ENCODE data around the gene KCNJ5. TPM values are rescaled to one million over a fixed set of nuclear protein-coding genes. Genes with fewer than 3 reads are reported as not detected.

The KCNJ5 gene
- total RNA-seq, 1 experiment from 2014 or later = 0.11 TPM

DNA sequence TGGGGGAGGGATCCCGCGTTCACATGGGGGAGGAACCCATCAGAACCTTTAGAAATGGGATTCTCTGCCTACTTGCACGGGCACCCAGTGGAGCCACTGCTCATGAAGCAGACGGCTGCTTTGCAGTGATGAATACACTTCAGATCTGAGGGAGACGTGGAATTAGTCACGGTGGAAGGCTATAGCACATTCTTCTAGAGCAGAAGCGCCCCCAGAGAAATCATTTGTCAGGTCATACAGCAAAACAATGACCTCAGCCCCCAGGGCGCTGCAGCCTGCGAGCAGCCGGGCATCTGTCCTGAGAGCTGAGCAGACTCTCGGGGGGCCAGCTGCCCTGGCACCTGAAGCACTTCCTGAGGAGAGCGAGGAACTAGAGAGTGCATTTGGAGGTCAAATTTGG, 38.8 kb downstream of the KCNJ5 start:
- Histone ChIP-seq H4K8ac (replicated peaks; ENCODE audit: insufficient read length, low read depth, low read length) (no peak overlapping the region), H2AK5ac (ENCODE audit: insufficient read length, low read length) (no peak overlapping the region), H2AFZ (ENCODE audit: low read length) (no peak overlapping the region), H3K56ac (ENCODE audit: insufficient read length, low read depth, low read length) (no peak overlapping the region), H2BK12ac (ENCODE audit: insufficient read length, low read depth, low read length) (no peak overlapping the region), H3K79me1 (ENCODE audit: insufficient read depth, low read depth, low read length, poor library complexity, severe bottlenecking) (no peaks in the 10 kb centered on the region), H3K23me2 (ENCODE audit: insufficient read length, low read depth, low read length, poor library complexity, severe bottlenecking) (no peaks in the 10 kb centered on the region), H3K4me1 (ENCODE audit: insufficient read depth, low read length) (peaks cover 13% of the 10 kb centered on the region), H3K27ac (ENCODE audit: insufficient read length, low read depth, low read length) (no peak overlapping the region), H4K20me1 (ENCODE audit: control insufficient read depth, insufficient read depth, insufficient read length) (no peaks in the 10 kb centered on the region), H3K9ac (ENCODE audit: extremely low read depth, insufficient read length, low read length) (no peak overlapping the region), H2BK5ac (ENCODE audit: insufficient read length, low read length) (no peak overlapping the region), H3K4me2 (ENCODE audit: insufficient read depth, insufficient read length, low read length) (no peak overlapping the region), H4K5ac (ENCODE audit: insufficient read length, low read depth, low read length) (no peak overlapping the region), H3K14ac (ENCODE audit: insufficient read depth, low read length) (no peak overlapping the region), H4K91ac (ENCODE audit: insufficient read length, low read depth, low read length) (no peak overlapping the region), H3K27me3 (ENCODE audit: insufficient read depth, low read length) (peaks cover 19% of the 10 kb centered on the region; the same call in 1 of the 2 replicates), H3T11ph (ENCODE audit: low read length) (no peak overlapping the region), H3K4ac (ENCODE audit: low read depth, low read length) (no peak overlapping the region), H2BK15ac (ENCODE audit: low read depth, low read length) (no peak overlapping the region), H2BK120ac (ENCODE audit: low read depth, low read length, poor library complexity, severe bottlenecking) (no peak overlapping the region), H3K9me3 (ENCODE audit: control insufficient read depth, low read depth, low read length) (no peaks in the 10 kb centered on the region), H3K79me2 (ENCODE audit: insufficient read depth, low read length) (no peaks in the 10 kb centered on the region), H2BK20ac (ENCODE audit: low read depth, low read length, poor library complexity, severe bottlenecking) (no peak overlapping the region), H3K23ac (ENCODE audit: insufficient read length, low read depth, low read length) (no peak overlapping the region), H3K18ac (ENCODE audit: insufficient read length, low read depth, low read length) (no peak overlapping the region)
- Mint-ChIP-seq H3K36me3 (ENCODE audit: insufficient read depth in 1 of 3, low read depth in 3 of 3) (0 out of 7 replicates have a peak, but pooled peaks cover 0 to 3% (median 0%) of the 10 kb centered on the region in 3 experiments), H3K27me3 (ENCODE audit: low read depth) (peaks cover 86% of the 10 kb centered on the region), H3K4me1 (peaks cover 41 to 46% of the 10 kb centered on the region in 2 experiments), H3K27ac (no peak overlapping the region), H3K9me3 (peaks cover 0 to 3% of the 10 kb centered on the region in 2 experiments; a peak in 1 of 5 replicates), H3K4me3 (no peak overlapping the region; a peak in 2 of 5 replicates)
- no CpG with 5 or more reads among the region's 12 CpGs for WGBS (ENCODE audit: extremely low coverage, insufficient read length, low lambda C conversion rate)
- no peak for DNase-seq
- no peak for TF ChIP-seq CTCF (conservative IDR thresholded peaks at IDR 0.05)

Data from H9 (cell line).